ENCODE measurements around the gene LIPN.

LIPN gene, protein sequence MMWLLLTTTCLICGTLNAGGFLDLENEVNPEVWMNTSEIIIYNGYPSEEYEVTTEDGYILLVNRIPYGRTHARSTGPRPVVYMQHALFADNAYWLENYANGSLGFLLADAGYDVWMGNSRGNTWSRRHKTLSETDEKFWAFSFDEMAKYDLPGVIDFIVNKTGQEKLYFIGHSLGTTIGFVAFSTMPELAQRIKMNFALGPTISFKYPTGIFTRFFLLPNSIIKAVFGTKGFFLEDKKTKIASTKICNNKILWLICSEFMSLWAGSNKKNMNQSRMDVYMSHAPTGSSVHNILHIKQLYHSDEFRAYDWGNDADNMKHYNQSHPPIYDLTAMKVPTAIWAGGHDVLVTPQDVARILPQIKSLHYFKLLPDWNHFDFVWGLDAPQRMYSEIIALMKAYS

DNA sequence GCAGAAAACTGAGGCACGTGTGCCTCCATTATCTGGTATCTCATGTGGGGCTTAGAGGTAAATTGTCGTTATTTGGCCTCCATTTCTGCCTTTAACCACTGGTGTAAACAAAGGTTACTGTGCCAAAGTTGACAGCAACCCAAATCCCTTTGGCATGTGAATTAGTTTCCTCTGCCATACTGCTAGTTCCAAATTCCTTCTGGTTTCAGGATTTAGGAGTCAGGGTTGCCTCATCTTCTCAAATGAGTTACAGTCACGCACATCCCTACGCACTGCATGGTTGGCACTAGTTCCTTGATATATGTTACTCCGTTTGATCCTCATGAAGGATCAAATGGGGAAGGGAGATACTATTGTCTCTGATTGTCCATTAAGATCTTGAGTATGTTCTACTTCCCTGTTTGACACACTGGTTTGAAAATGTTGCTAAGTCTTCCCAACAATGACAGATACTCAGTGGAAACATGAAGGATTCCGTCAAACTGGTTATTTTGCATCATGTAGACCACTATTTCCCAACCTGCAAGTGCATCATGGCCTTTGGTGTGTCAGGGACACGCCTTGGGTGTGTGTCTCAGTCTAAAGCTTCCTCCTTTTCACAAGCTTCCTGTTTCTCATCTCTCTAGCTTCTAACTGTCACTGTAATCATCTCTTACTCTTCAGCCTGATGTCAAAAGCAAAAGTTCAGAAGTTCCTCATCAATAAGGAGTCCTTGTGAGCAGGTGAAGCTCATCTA lies at the start of gene LIPN:
LIPN (plus strand) TSS at position 655 of the 736 bp plus-strand sequence. CDS start 1,386 bp downstream, outside the sequence.
- TF ChIP-seq, protein P1, sequence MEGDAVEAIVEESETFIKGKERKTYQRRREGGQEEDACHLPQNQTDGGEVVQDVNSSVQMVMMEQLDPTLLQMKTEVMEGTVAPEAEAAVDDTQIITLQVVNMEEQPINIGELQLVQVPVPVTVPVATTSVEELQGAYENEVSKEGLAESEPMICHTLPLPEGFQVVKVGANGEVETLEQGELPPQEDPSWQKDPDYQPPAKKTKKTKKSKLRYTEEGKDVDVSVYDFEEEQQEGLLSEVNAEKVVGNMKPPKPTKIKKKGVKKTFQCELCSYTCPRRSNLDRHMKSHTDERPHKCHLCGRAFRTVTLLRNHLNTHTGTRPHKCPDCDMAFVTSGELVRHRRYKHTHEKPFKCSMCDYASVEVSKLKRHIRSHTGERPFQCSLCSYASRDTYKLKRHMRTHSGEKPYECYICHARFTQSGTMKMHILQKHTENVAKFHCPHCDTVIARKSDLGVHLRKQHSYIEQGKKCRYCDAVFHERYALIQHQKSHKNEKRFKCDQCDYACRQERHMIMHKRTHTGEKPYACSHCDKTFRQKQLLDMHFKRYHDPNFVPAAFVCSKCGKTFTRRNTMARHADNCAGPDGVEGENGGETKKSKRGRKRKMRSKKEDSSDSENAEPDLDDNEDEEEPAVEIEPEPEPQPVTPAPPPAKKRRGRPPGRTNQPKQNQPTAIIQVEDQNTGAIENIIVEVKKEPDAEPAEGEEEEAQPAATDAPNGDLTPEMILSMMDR (IDR thresholded peaks at IDR 0.05; ENCODE audit: low read depth, low read length): no peak
- DNase-seq (ENCODE audit: extremely low read depth, low read depth): no peak

DNA sequence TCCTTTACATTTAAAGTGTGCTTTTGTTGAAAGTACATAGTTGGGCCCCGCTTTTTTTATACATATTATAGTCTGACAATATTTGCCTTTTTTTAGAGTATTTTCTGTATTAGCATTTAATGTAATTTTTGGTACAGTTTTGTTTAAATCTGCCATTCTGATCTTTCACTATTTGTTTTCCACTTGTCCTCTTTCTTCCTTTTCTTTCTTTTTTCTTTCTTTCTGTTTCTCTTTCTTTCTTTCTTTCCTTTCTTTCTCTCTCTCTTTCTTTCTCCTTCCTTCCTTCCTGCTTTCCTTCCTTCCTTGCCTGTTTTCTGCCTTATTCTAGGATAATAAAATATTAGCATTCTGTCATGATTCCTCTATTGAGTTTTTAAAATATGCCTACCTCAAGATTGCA lies 44.3 kb upstream of the LIPN start:
- no peak for DNase-seq (ENCODE audit: extremely low read depth, low read depth)
- TF ChIP-seq, protein P1 (IDR thresholded peaks at IDR 0.05; ENCODE audit: low read depth, low read length): no peak

DNA sequence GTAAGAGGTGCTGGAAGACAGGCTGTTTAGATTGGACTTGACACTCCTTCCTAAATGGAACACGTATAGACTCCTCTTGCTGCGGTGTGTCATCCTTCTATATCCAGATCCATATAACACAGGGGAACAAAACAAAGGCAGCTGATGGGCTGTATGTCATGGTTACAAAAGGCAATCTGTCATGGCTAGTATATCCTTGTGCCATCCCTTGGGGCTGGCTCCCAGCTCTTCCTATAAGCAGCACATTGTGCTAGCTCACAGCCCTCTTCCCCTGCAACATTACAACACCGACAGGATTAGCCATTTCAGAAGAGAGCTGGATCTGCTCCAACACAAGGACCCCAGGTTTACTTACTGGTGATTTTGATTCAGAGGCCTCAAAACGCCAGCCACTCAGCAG lies 38.4 kb upstream of the LIPN start:
- no peak for DNase-seq (ENCODE audit: extremely low read depth, low read depth)
- TF ChIP-seq, protein P1 (IDR thresholded peaks at IDR 0.05; ENCODE audit: low read depth, low read length): no peak

DNA sequence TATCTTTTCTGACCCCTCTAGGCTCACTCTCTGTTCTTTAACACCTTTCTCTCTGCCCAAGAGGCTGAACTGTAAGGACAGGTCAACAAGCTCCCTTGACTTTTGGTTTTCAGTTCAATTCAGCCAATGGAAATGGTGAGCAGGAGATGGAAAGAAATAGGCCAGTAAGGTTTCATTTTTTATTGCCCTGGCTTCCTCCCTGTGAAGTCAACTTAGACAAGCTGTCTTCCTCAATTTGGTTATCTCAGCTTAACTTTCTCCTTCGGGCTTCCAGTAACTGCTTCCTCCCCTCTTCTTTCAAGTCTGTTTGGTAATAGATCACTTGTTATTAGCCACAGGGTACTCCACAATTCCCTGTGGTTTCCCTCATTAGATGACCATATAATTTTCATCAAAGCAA lies 34.0 kb upstream of the LIPN start:
- TF ChIP-seq, protein P1 (IDR thresholded peaks at IDR 0.05; ENCODE audit: low read depth, low read length): no peak
- no peak for DNase-seq (ENCODE audit: extremely low read depth, low read depth)

DNA sequence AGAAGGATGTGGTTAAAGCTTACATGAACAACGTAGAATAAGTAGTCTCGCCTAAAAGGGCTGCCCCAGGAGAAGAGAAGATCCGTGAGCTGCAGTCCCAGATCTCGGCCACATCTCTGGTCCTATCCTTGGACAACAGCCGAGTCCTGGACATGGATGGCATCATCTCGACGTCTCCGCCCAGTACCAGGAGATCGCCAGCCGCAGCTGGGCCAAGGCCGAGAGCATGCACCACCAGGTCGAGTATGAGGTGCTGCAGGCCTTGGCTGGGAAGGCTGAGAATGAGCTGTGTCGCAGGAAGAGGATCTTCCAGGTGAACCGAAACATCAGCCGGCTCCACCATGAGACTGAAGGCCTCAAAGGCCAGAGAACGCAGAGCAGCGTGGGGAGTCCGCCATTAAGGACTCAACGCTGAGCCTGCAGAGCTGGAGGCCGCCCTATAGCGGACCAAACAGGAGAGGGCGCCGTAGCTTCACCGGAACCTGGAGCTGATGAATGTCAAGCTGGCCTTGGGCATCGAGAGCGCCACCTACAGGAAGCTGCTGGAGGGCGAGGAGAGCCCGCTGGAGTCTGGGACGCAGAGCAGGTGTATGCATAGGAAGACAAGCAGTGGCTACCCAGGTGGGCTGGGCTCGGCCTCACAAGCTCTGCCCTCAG lies 31.6 kb upstream of the LIPN start:
- no peak for DNase-seq (ENCODE audit: extremely low read depth, low read depth)
- TF ChIP-seq, protein P1 (IDR thresholded peaks at IDR 0.05; ENCODE audit: low read depth, low read length): peak; percentile 9; the same call in 1 of the 2 replicates

DNA sequence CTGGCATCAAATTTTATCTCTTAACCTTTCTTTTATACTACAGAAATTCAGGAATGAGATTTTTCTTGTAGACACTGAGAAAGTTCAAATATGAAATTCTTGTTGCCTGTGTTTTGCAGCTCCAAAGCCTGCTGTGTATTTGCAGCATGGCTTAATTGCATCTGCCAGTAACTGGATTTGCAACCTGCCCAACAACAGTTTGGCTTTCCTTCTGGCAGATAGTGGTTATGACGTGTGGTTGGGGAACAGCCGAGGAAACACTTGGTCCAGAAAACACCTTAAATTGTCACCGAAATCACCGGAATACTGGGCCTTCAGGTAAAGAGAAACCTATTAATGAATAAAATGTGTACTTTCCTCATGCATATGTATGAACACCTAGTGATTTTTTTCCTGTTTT lies 29.0 kb upstream of the LIPN start:
- DNase-seq (ENCODE audit: extremely low read depth, low read depth): no peak
- TF ChIP-seq, protein P1 (IDR thresholded peaks at IDR 0.05; ENCODE audit: low read depth, low read length): no peak

Data from AG09319 (cell line).